ENCODE results near the gene PLEKHG7.

DNA sequence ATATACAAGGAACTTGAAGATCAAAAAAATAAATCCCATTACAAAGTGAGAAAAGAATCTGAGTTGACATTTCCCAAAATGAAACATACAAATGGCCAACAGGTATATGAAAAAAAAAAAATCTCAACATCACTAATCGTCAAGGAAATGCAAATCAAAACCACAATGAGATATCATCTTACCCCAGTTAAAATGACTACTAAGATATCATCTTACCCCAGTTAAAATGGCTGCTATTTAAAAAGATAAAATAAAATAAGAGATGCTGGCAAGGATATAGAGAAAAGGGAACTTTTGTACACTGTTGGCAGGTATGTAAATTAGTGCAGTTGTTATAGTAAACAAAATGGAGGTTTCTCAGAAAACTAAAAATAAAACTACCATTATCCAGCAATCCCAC lies 44.4 kb downstream of the PLEKHG7 start:
- TF ChIP-seq, protein P1, sequence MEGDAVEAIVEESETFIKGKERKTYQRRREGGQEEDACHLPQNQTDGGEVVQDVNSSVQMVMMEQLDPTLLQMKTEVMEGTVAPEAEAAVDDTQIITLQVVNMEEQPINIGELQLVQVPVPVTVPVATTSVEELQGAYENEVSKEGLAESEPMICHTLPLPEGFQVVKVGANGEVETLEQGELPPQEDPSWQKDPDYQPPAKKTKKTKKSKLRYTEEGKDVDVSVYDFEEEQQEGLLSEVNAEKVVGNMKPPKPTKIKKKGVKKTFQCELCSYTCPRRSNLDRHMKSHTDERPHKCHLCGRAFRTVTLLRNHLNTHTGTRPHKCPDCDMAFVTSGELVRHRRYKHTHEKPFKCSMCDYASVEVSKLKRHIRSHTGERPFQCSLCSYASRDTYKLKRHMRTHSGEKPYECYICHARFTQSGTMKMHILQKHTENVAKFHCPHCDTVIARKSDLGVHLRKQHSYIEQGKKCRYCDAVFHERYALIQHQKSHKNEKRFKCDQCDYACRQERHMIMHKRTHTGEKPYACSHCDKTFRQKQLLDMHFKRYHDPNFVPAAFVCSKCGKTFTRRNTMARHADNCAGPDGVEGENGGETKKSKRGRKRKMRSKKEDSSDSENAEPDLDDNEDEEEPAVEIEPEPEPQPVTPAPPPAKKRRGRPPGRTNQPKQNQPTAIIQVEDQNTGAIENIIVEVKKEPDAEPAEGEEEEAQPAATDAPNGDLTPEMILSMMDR (IDR thresholded peaks at IDR 0.05 in 2 of 3, conservative IDR thresholded peaks at IDR 0.05 in 1 of 3; ENCODE audit: borderline replicate concordance in 1 of 3, insufficient read depth in 1 of 3, low read depth in 2 of 3, low read length in 2 of 3), result no peak; a peak in 2 of 6 replicates
- TF ChIP-seq ZFX (IDR thresholded peaks at IDR 0.05) (no peak), SP1 (IDR thresholded peaks at IDR 0.05; ENCODE audit: low read depth) (no peak), ZNF274 (IDR thresholded peaks at IDR 0.05; ENCODE audit: low read depth, low read length) (no peak), TCF7L2 (IDR thresholded peaks at IDR 0.05; ENCODE audit: borderline replicate concordance, extremely low read depth, insufficient read depth, insufficient read length) (no peak), POLR2A (IDR thresholded peaks at IDR 0.05; ENCODE audit: borderline replicate concordance, extremely low read depth, insufficient read depth, insufficient read length) (no peak), EZH2 (IDR thresholded peaks at IDR 0.05) (no peak), ELF1 (IDR thresholded peaks at IDR 0.05; ENCODE audit: borderline replicate concordance, low read depth) (no peak), POLR2AphosphoS5 (IDR thresholded peaks at IDR 0.05; ENCODE audit: low read depth, low read length) (no peak), RAD21 (IDR thresholded peaks at IDR 0.05; ENCODE audit: low read depth) (no peak), CEBPB (IDR thresholded peaks at IDR 0.05; ENCODE audit: low read depth) (no peak)

All from HCT116 (cell line).